AG04450 (cell line): ENCODE measurements around the gene GLP1R. TPM values are rescaled to one million over a fixed set of nuclear protein-coding genes. Genes with fewer than 3 reads are reported as not detected.
A peak's percentile ranks its signal among the peaks of the same experiment; 100 is the strongest.

ENCODE experiments used
- CTCF ChIA-PET: fragments of 300-600, 350-600 bp; formaldehyde crosslinking; extraction: SDS; loops from one replicate; lab custom pipeline; 2022; ENCODE audit warnings: antibody characterized with exemption, inconsistent platforms; lab: Charles Lee
- POLR2A ChIA-PET: fragments of 350-600 bp; formaldehyde crosslinking; extraction: SDS; loops from one replicate; lab custom pipeline; 2021; ENCODE audit warnings: antibody characterized with exemption, inconsistent platforms; lab: Yijun Ruan, JAX
- DNase-seq: peaks from one replicate; pipeline ENCODE4 v3.0.0-alpha.2; 2011; ENCODE audit warnings: low read depth, low spot score
- H3K27ac ChIP-seq: one replicate; pipeline ENCODE4 v1.5.1; 2012; ENCODE audit warnings: low read depth, low read length, control low read depth
- H3K27me3 ChIP-seq: one replicate; pipeline ENCODE4 v1.6.0; 2012; ENCODE audit warnings: low read length; ENCODE audit not compliant: control insufficient read depth, insufficient read depth
- H3K4me3 ChIP-seq: 2 replicates; pipeline ENCODE4 v1.5.1; 2011; ENCODE audit warnings: mild to moderate bottlenecking, low read depth, low read length, control low read depth
- H3K9me3 ChIP-seq: 2 replicates; pipeline ENCODE4 v1.5.1; 2012; ENCODE audit warnings: low read length; ENCODE audit not compliant: control insufficient read depth, insufficient read depth
- CTCF ChIP-seq: IDR thresholded peaks from 2 replicates; pipeline ENCODE4 v1.5.1; 2011; ENCODE audit warnings: low read depth, low read length, control low read depth, inconsistent platforms
- polyA plus RNA-seq: library from polyadenylated mRNA; depleted of rRNA; stranded (reverse); fragments of >200 nt; gene quantifications from 2 replicates; pipeline ENCODE4 v1.2.3, GENCODE V29; 2011

Gene GLP1R
- polyA plus RNA-seq, 1 experiment: not detected

GRCh38 chr6:39107034-39107433, 58.5 kb downstream of the GLP1R start:
- no peak overlapping the region for H3K4me3 ChIP-seq
- ChIA-PET POLR2A (no interaction called here), CTCF (no interaction called here)
- H3K9me3 ChIP-seq: no peaks in the 10 kb centered on the region
- no peak for TF ChIP-seq CTCF
- no peak for DNase-seq
- no peak overlapping the region for H3K27ac ChIP-seq
- H3K27me3 ChIP-seq: no peaks in the 10 kb centered on the region

- DNase-seq: no peak
- ChIA-PET CTCF (no interaction called here), POLR2A (no interaction called here)
- H3K9me3 ChIP-seq: no peaks in the 10 kb centered on the region
- H3K27me3 ChIP-seq: no peaks in the 10 kb centered on the region
- no peak overlapping the region for H3K4me3 ChIP-seq
- H3K27ac ChIP-seq: no peak overlapping the region
- TF ChIP-seq CTCF: no peak
Measured at GRCh38 chr6:39107641-39108040, 59.1 kb downstream of the GLP1R start.

GRCh38 chr6:39108041-39108839, 59.7 kb downstream of the GLP1R start:
- H3K9me3 ChIP-seq: no peaks in the 10 kb centered on the region
- no peak overlapping the region for H3K27ac ChIP-seq
- no peak overlapping the region for H3K4me3 ChIP-seq
- POLR2A ChIA-PET: no interaction called here
- DNase-seq: no peak
- TF ChIP-seq CTCF: no peak
- H3K27me3 ChIP-seq: no peaks in the 10 kb centered on the region
- CTCF ChIA-PET: no interaction called here

- Histone ChIP-seq H3K27ac (no peak overlapping the region), H3K27me3 (no peaks in the 10 kb centered on the region), H3K9me3 (no peaks in the 10 kb centered on the region), H3K4me3 (no peak overlapping the region)
- ChIA-PET POLR2A (no interaction called here), CTCF (interaction anchor here (2.0 kb wide), 2 partner anchors 9 to 23 kb away, joined by 7 to 10 read pairs; no protein-coding TSS in a partner anchor)
- no peak for DNase-seq
- no peak for TF ChIP-seq CTCF
Measured at GRCh38 chr6:39111280-39111679, 62.7 kb downstream of the GLP1R start.

- no peak overlapping the region for H3K27ac ChIP-seq
- TF ChIP-seq CTCF: no peak
- POLR2A ChIA-PET: interaction anchor here (0.6 to 1.7 kb wide), 2 partner anchors 12 to 1793 kb away, joined by 3 to 14 read pairs; no protein-coding TSS in a partner anchor
- no peak for DNase-seq
- H3K9me3 ChIP-seq: no peaks in the 10 kb centered on the region
- H3K27me3 ChIP-seq: no peaks in the 10 kb centered on the region
- CTCF ChIA-PET: interaction anchor here (2.6 to 3.1 kb wide), 2 partner anchors 12 to 26 kb away, joined by 11 to 14 read pairs; no protein-coding TSS in a partner anchor
- peak overlapping the region; percentile 82 for H3K4me3 ChIP-seq
Measured at GRCh38 chr6:39113788-39114187, 65.2 kb downstream of the GLP1R start.
